Measurements from ENCODE around the gene NPHP4.

Gene NPHP4

GRCh38 chr1:5864256-5864655 is 128.0 kb downstream of the NPHP4 start:
- no peak for TF ChIP-seq CTCF (IDR thresholded peaks at IDR 0.05; ENCODE audit: borderline replicate concordance, insufficient read depth, low read depth, low read length)
- H3K4me3 ChIP-seq (ENCODE audit: low read depth, low read length) = no peak overlapping the region

GRCh38 chr1:5863238-5863637 is 129.0 kb downstream of the NPHP4 start:
- H3K4me3 ChIP-seq (ENCODE audit: low read depth, low read length) = no peak overlapping the region
- no peak for TF ChIP-seq CTCF (IDR thresholded peaks at IDR 0.05; ENCODE audit: borderline replicate concordance, insufficient read depth, low read depth, low read length)

- no peak for TF ChIP-seq CTCF (IDR thresholded peaks at IDR 0.05; ENCODE audit: borderline replicate concordance, insufficient read depth, low read depth, low read length)
- H3K4me3 ChIP-seq (ENCODE audit: low read depth, low read length) = no peak overlapping the region
Observed at GRCh38 chr1:5861871-5862825, 130.1 kb downstream of the NPHP4 start.

- no peak overlapping the region for H3K4me3 ChIP-seq (ENCODE audit: low read depth, low read length)
- no peak for TF ChIP-seq CTCF (IDR thresholded peaks at IDR 0.05; ENCODE audit: borderline replicate concordance, insufficient read depth, low read depth, low read length)
Observed at GRCh38 chr1:5860277-5860676, 131.9 kb downstream of the NPHP4 start.

GRCh38 chr1:5859766-5860165 is 132.5 kb downstream of the NPHP4 start:
- TF ChIP-seq CTCF (IDR thresholded peaks at IDR 0.05; ENCODE audit: borderline replicate concordance, insufficient read depth, low read depth, low read length) = no peak
- H3K4me3 ChIP-seq (ENCODE audit: low read depth, low read length) = no peak overlapping the region

- TF ChIP-seq CTCF (IDR thresholded peaks at IDR 0.05; ENCODE audit: borderline replicate concordance, insufficient read depth, low read depth, low read length) = no peak
- no peak overlapping the region for H3K4me3 ChIP-seq (ENCODE audit: low read depth, low read length)
Observed at GRCh38 chr1:5858844-5859407, 133.3 kb downstream of the NPHP4 start.

GRCh38 chr1:5858246-5858645 is 134.0 kb downstream of the NPHP4 start:
- TF ChIP-seq CTCF (IDR thresholded peaks at IDR 0.05; ENCODE audit: borderline replicate concordance, insufficient read depth, low read depth, low read length) = no peak
- no peak overlapping the region for H3K4me3 ChIP-seq (ENCODE audit: low read depth, low read length)

Measured in GM12875 (cell line).